GM19035 (cell line): Measurements from ENCODE around the gene HNRNPUL2.
A peak's percentile ranks its signal among the peaks of the same experiment; 100 is the strongest.
"Not testable (repeated sequence)": the region's sequence is repeated elsewhere in the genome, so short reads cannot be mapped to it uniquely, and the experiment has no call there.

Source experiments
- ATAC-seq: cut with Tn5 transposase; IDR thresholded peaks from one replicate; pipeline ENCODE4 v1.9.1; 2021; ENCODE audit not compliant: unreplicated experiment

The HNRNPUL2 gene

DNA sequence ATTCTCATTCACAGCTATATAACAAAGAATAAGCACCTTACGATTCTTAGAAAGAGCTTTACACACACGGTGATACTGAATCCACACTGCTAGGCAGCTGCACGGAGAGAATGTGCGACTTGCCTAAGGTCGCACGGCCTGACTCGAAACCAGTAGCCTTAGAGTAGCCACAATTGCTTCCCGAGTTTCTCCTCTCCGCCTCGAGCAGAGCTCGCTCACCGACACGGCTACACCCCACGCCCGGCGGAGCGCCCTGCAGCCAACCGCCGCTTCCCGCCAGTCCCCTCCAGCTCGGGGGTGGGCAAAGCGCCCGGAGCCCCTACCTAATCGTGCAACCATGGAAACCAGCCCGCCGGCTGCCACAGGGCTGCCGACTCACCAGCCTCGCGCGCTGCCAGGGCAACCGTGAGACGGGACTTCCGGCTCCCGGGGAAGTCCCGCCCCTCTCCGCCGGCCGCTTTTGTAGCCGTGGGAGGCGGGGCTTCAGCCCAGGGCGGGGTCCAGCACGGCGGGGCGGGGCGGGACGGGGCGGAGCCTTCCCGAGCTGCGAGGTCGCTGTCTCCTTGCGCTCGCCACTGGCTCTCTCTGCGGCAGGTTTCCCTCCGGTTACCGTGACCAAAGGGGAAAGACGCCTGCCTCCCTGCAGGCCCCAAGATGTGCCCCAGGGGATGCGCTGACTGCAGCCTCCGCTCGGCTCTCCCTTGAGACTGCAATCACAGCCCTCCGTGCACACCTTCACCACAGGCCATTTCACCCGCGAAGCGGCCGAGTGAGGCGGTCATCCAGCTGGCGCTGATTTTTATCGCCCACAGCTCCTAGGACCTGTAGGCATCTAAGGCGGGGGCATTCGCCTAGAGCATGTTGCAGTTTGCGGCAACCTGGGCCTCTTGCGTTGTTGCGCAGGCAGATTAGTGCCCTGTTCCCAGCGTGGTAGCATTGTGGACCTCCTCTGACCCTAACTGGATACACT lies 21.1 kb downstream of the HNRNPUL2 start:
- ATAC-seq = peak; percentile 54

DNA sequence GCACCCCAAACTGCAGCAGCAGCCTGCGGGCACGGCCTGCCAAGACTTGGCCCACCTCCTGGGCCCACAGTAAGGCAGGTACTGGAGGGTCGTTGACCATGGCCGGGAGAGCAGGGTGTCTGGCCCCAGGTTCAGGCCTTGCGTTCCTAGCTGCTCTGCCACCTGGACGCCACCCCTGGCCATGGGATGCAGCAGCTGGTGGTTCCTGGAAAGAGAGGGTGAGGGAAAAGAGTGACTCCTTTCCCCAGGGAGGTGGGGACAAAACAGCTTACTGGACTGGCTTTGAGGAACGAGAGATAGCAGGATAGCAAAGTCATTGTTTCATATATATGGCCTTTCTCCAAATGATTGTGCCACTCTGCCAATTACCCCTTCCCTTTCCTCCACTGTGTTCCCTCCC lies 21.8 kb downstream of the HNRNPUL2 start:
- ATAC-seq = no peak

DNA sequence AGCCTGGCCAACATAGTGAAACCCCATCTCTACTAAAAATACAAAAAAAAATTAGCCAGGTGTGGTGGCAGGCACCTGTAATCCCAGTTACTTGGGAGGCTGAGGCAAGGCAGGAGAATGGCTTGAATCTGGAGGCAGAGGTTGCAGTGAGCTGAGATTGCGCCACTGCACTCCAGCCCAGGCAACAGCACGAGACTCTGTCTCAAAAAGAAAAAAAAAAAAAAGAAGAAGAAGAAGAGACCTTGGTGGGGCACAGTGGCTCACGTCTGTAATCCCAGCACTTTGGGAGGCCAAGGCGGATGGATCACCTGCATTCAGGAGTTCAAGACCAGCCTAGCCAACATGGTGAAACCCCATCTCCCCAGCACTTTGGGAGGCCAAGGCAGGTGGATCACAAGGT lies 23.3 kb downstream of the HNRNPUL2 start:
- not testable (repeated sequence) for ATAC-seq

DNA sequence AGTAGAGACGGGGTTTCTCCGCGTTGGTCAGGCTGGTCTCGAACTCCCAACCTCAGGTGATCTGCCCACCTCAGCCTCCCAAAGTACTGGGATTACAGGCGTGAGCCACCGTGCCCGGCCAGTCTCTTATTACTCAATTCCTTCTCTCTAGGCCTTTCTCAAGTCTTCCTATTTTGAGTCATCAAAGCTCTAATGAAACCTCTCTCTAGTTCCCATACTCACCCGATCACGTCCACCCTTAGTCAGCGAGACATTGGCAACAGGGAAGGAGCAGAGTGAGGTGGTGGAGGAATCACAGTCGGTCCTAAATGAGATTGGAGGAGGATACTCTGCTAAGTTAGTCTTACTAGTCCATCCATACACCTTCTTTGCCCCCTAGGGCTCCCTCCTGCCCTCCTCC lies 25.0 kb downstream of the HNRNPUL2 start:
- ATAC-seq = no peak

DNA sequence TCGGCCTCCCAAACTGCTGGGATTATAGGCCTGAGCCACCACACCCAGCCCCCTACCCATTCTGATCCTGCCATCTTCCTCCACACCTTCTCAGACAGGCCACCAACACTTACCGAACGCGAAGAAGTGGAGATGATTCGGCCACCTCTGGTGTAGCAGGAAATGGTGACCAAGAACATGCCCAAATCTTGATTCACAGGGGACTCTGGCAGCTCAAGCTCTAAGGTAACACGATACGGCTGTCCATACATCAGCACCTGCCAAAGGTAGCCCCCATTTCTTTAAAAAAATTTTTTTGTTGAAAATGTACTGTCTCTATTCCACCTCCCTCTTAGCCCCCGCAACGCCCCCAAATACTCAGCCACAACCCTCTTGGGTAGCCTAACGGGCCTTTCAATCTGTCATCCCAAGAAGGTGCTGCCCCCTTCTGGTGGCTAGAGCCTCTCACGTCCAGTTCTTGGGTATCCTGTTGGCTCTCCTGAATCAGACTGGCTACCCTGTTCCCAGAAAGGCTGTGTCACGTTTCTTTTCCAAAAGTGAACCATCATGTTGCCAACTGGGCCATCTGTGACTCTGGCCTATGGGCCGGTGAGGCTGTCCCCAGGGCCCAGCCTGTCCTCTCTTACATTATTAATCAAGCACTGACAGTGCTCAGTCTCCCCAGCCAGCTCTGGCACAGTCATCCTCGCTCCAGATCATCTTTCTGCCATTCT lies 32.6 kb downstream of the HNRNPUL2 start:
- ATAC-seq = no peak

DNA sequence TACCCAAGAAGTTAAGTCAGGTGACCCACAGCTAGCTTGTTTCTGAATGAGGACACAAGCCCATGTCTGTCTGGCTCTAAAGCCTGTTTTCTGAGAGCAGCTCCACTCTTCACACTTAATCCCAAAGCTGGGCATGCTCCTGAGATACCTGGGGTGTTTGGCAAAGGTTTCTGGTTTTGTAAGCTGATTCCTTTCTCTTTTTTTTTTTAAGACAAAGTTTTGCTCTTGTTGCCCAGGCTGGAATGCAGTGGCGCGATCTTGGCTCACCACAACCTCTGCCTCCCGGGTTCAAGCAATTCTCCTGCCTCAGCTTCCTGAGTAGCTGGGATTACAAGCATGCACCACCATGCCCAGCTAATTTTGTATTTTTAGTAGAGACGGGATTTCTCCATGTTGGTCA lies 33.6 kb downstream of the HNRNPUL2 start:
- ATAC-seq = not testable (repeated sequence)

DNA sequence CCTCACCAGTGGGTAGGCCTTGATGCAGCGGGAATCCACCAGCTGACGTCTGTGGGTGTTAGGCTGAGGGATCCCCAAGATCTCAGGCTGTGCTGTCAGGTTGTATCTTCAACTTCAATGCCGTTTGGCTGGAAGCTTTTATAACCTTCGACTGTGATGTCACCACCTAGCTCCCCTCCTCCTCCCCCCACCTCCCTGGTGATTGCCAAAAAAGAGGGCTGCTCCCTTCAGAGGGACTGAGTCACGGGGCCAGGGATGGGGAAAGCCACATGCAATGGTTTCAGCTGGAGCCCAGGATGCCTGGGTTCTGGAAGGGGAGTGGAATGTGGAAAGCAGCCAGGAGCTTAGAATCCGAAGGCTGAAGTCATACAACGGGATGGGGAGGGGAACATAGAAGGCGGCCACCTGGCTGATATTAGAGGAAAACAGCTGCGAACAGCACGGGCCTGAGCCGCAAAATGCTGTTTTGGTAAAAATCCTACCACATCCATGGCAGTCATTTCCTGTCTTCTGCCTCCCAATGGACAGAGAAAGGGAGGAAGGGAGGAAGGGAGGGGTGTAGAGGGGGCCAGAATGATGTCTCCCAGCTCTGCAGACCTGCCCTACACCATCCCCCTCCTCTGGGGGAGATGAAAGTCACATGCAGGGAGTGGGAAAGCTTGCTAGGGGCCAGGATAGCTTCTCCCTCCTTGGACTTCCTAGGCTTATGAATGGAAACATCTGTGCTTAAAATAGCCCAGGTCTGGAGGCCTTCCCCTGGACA lies 37.7 kb downstream of the HNRNPUL2 start, which contains the start of gene LRRN4CL:
LRRN4CL (minus strand) TSS at position 110 of the 763 bp plus-strand sequence. CDS start 1,022 bp downstream, outside the sequence.
- ATAC-seq = no peak

DNA sequence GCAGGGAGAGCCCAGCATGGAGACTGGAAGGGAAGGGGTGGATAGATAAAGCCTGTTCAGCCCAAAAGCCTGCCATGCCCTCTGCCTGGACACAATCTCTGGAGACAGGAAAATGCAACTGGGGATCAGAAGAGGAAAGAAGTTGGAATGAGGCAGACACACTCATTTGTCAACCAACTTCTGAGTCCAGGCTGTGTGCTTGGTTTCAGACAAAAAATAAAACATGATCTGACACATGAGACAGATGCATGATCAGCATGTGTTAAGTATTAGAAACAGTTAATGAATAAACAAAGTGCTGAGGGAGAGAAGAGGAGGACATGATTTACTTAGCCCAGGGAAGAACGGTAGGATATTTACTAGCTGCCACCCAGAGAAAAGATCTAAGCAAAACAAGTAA lies 38.8 kb downstream of the HNRNPUL2 start:
- ATAC-seq = no peak

DNA sequence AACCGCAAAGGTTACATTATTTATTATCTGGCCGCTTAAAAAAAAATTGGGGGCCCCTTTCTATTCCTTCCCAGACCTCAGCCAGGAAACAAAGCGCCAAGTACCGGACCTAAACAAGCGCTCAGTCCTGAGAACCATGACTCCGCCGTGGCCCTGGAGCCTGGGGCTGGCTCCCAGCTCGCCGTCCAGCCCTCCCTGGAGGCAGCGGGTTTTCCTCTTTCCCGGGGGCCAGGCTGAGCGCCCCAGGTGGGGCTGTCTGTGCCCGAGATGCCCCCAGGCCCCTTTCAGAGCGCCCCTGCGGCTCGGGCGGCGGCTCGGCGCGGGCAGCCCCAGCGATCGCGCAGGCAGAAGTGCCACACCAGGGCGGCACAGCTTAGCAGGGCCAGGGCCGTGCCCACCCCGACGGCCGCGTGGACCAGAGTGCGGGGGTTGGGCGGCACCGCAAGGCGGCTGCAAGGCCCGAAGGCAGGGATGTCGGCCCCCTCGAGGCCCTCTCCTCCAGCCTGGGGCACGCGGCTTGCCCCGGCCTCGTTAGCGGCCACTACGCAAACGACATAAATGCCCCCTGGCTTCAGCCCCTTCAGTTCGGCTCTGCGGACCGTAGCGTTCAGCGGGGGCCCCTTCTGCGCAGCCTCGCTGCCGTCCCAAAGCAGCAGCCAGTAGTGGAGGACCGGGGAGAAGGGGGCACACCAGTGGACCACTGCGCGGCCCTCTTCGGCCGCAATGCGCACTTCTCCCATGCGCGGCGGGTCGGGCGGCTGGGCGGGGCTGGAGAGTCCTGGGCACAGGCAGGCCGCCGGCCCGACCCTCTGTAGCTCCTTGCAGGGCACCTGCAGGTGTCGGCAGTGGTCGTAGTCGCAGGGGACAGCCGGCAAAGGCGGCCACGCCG lies 39.5 kb downstream of the HNRNPUL2 start:
- no peak for ATAC-seq

DNA sequence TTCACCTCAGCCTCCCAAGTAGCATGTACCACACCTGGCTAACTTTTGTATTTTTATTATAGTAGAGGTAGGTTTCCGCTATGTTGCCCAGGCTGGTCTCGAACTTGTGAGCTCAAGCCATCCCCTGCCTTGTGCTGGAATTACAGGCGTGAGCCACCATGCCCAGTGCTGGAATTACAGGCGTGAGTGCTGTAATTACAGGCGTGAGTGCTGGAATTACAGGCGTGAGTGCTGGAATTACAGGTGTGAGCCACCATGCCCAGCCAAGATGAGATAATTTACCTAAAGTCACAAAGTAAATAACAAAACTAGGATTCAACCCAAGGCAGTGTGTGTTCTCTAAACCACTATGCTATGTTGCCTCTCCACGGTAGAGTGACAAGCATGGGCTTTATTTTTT lies 44.7 kb downstream of the HNRNPUL2 start:
- no peak for ATAC-seq

DNA sequence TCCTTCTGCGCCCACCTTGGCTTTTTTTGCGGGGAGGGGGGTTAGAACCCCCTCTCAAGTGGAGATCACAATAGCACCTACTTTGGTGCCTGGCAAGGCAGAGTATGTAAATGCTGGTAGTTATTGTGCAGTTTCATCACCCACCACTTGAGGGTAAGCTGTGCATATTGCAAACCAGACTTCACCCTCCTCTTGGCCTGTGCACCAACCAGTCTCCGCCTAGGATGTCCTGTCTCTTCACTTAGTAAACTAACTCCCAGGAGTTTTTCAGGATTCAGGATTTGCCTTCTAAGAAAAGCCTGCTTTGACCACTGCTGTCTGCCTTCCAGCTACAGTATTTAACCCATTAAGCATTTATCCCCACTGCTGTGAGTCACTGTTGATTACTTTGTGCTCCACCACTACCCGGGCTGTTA lies 46.4 kb downstream of the HNRNPUL2 start:
- no peak for ATAC-seq

DNA sequence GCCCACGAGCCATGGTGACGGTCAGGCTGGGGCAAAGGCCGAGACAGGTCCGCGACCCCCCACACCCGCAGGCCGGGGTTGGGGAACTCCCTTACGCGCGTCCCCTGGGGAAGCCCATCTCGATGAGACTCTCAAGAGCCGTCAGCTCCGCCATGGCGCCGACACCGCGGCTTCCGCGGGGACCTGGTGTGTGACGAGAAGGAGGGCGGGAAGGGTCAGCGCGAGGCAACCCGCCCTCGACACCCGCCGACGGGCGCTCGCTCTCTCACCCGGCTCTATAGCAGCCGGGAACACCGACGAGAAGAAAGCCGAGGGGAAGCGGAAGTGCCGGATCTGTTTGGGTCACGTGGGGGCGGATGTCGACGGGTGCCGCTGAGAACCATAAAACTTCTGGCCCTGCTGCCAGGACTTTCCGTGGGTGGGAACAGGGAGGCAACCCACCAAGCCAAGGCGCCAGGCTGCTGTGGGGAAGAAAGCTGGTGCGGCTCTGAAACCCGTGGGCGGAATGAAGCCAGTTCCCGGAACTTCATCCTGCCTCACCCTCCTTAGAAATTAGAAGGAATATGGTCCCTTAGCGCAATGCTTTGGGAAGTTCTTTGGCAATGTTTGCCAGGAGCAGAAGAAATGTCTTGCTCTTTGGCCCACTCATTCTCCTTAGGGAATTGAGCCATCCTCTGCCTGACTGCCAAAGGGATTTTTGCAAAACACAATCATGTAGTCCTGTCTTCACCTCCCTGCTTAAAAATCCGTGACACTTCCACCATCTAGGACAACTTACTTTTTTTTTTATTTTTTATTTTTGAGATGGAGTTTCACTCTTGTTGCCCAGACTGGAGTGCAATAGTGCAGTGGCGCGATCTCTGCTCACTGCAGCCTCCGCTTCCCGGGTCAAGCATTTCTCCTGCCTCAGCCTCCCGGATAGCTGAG lies 48.2 kb downstream of the HNRNPUL2 start, which contains the start of gene UBXN1:
UBXN1 (minus strand) TSS at position 304 of the 927 bp plus-strand sequence; CDS start at position 154, 150 bp downstream.
- peak; percentile 71 for ATAC-seq

DNA sequence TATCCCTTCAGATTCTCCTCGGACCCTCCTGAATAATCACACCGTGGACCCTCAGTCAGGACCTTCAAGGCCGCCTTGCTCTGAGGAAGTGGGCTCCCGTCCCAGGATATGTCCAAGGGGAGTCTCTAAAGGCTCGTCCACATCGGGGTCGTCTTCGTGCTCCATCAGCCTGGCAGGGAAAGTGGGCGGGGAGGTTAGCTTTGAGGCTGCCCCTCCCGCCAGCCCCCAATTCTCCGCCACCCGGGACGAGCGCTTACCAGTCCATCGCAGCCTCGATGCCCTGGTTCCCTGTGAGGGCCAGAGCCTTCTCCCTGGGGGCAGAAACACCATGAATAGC lies 48.9 kb downstream of the HNRNPUL2 start:
- no peak for ATAC-seq

DNA sequence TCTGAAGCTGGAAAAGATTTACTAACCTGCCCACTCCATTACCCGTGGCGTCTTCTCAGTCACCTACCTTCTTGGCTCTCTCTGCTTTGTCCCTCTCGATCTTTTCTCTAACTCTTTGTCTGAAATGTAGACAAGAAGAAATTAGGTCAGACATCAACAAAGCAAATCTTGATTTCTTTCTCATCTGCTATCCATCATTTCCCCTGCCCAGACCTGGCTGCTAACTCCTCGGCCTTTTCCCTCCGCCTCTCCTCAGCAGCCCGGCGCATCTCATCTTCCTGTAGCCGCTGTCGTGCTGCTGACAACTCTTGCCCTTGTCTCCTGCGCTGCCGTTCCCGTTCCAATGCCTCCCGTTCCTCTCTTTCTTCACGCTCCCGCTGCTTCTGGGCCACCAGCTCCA lies 49.5 kb downstream of the HNRNPUL2 start:
- ATAC-seq = no peak

DNA sequence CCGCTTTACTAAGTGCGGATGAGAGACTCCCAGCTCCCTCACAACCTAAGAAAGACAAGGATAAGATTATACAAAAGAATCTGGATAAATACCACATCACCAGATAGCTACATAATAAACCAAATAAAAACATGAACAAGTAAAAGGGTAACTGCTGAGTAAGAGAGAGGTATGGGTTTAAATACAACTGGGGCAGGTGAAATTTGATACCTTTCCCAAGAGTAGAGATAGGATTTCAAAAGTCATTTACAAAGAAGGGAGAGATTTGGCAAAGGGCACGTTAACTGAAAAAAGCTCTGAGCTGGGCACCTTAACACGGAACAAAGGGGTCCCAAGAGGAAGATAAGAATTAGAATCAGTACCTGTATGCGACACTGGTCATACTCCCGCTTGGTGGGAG lies 50.1 kb downstream of the HNRNPUL2 start:
- no peak for ATAC-seq

DNA sequence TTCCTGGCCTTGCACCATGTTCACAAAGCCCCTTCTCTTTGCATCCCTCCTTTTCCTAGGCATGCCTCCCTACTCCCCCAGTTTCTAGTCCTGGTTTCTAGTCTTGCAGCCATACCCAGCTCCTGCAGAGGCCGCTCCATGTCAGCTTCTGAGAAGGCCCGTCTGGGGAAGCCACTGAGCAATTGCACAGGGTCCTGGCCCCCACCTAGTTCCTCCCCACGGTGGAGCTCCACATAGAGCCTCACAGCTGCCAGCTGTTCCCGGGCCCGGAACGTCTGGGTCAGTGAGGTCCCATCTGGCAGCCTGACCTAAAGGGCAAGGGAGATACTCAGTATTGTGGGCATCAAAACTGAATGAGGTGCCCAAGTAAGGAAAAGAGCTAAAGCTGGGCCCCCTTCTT lies 50.6 kb downstream of the HNRNPUL2 start:
- ATAC-seq = no peak

DNA sequence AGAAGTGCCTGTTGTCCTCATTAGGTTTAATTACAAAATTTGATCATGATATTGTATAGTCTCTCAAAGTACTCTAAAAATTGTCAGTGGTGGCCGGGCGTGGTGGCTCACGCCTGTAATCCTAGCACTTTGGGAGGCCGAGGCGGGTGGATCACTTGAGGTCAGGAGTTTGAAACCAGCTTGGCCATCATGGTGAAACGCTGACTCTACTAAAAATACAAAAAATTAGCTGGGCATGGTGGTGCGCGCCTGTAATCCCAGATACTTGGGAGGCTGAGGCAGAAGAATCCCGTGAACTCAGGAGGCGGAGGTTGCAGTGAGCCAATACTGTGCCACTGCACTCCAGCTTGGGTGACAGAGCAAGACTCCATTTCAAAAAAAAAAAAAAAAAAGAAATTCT lies 51.8 kb downstream of the HNRNPUL2 start:
- not testable (repeated sequence) for ATAC-seq

DNA sequence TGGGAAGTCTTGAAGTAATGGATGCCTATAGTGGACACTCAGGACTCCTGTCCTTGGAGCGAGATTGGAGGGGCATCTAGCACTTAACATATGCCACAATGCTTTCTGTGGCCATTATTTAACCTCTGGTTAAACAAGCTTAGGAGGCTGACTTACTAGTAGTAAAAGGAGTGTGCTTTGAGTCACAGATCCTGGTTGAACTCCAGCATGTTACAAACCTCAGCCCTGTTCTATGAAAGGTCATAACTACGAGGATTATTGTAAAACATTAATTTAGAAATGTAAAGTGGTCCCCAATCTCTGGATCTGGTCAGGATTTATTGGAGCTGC lies 54.1 kb downstream of the HNRNPUL2 start:
- ATAC-seq = no peak
